IPS-15b (cell line): ENCODE data around the gene TMEM169.
"Not testable (repeated sequence)": the region's sequence is repeated elsewhere in the genome, so short reads cannot be mapped to it uniquely, and the experiment has no call there.

Experiments
- H3K27me3 ChIP-seq: one replicate; pipeline ENCODE4 v1.6.1; 2013; ENCODE audit warnings: low read length; ENCODE audit not compliant: control insufficient read depth, insufficient read depth
- H3K36me3 ChIP-seq: one replicate; pipeline ENCODE4 v1.6.1; 2013; ENCODE audit warnings: low read length; ENCODE audit not compliant: control insufficient read depth, insufficient read depth
- H3K4me1 ChIP-seq: one replicate; pipeline ENCODE4 v1.6.1; 2013; ENCODE audit warnings: mild to moderate bottlenecking, low read length; ENCODE audit not compliant: control insufficient read depth, insufficient read depth
- H3K4me3 ChIP-seq: one replicate; pipeline ENCODE4 v1.5.1; 2013; ENCODE audit warnings: low read depth, low read length
- H3K9ac ChIP-seq: one replicate; pipeline ENCODE4 v1.6.1; 2013; ENCODE audit warnings: low read depth, mild to moderate bottlenecking, low read length
- H3K9me3 ChIP-seq: one replicate; pipeline ENCODE4 v1.6.1; 2013; ENCODE audit warnings: mild to moderate bottlenecking, low read length; ENCODE audit not compliant: control insufficient read depth, insufficient read depth

TMEM169 gene

GRCh38 chr2:216074380-216074779 is 7.3 kb upstream of the TMEM169 start:
- no peaks in the 10 kb centered on the region for H3K4me1 ChIP-seq
- no peaks in the 10 kb centered on the region for H3K36me3 ChIP-seq
- H3K9ac ChIP-seq, result no peak overlapping the region
- no peak overlapping the region for H3K4me3 ChIP-seq
- H3K9me3 ChIP-seq, result no peaks in the 10 kb centered on the region
- no peaks in the 10 kb centered on the region for H3K27me3 ChIP-seq

GRCh38 chr2:216074794-216075193 is 6.9 kb upstream of the TMEM169 start:
- Histone ChIP-seq H3K4me3 (no peak overlapping the region), H3K9me3 (no peaks in the 10 kb centered on the region), H3K36me3 (no peaks in the 10 kb centered on the region), H3K4me1 (no peaks in the 10 kb centered on the region), H3K9ac (no peak overlapping the region), H3K27me3 (no peaks in the 10 kb centered on the region)

DNA sequence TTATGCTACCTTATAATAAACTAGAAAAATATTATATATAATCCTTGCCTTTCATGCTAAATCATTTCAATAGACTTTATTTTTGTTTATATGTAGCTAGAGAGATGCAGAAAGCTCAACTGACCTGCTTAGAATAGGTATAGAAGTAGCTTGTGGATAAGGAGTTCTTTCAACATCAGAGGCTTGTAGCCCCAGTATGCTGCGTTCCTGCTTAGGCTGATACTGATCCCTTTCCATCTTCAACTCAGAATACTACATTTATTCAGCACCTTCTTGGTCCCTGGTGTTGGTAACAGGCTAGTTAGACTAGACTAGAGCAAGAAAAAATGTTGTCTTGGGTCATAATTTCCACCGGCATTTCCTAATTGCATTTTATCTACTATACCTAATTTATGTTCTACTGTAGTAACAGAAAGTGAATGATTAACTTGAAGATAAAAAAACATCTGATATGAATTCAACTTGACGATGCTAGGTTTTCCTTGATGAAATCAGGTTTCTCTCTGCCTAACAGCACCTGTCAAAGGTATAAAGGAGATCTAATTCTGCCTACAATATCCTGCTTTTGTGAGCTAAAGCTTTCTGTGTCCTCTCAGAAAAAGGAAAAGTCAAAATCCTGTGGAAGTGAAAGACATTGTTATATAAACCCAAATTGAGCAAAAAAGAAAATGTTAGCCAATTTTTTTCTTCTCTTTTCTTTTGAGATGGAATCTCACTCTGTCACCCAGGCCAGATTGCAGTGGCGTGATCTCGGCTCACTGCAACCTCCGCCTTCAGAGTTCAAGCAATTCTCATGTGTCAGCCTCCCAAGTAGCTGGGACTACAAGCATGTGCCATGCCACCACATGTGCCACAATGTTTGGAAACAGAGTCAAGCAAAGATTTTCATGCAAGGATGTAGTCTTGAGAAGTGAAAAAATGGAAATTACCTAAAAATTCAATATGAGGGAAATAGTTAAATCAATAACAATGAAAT is 5.9 kb upstream of the TMEM169 start:
- Histone ChIP-seq H3K9ac (no peak overlapping the region), H3K4me1 (peaks cover 4% of the 10 kb centered on the region), H3K27me3 (no peaks in the 10 kb centered on the region), H3K9me3 (no peaks in the 10 kb centered on the region), H3K36me3 (no peaks in the 10 kb centered on the region), H3K4me3 (no peak overlapping the region)

DNA sequence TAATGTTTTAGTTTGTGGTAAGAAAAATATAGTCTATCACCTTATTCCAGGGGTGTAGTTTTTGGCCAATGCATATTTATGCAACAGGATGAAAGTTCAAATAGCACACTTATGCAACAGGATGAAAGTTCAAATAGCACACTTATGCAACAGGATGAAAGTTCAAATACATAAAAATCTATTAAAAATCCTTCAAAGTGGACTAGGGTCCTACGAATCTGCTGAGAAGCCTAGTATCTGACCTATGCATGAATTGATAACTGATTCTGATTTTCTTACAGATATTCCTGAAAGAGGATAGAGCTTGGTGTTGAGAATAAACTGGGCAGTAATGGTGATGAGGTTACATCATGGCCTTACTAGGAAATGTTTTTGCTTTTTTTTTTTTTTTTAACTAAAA is 2.9 kb upstream of the TMEM169 start:
- Histone ChIP-seq H3K4me3 (no peak overlapping the region), H3K36me3 (no peaks in the 10 kb centered on the region)

GRCh38 chr2:216080048-216080447 is 1.7 kb upstream of the TMEM169 start:
- not testable (repeated sequence) for H3K27me3 ChIP-seq, H3K9ac ChIP-seq, H3K9me3 ChIP-seq, H3K4me3 ChIP-seq, H3K36me3 ChIP-seq
- peaks cover 25% of the 10 kb centered on the region for H3K4me1 ChIP-seq

More for the DNA sequence above, 2.9 kb upstream of the TMEM169 start:
- peaks cover 19% of the 10 kb centered on the region for H3K4me1 ChIP-seq
- no peaks in the 10 kb centered on the region for H3K9me3 ChIP-seq
- H3K9ac ChIP-seq, result no peak overlapping the region
- H3K27me3 ChIP-seq, result peaks cover 3% of the 10 kb centered on the region

DNA sequence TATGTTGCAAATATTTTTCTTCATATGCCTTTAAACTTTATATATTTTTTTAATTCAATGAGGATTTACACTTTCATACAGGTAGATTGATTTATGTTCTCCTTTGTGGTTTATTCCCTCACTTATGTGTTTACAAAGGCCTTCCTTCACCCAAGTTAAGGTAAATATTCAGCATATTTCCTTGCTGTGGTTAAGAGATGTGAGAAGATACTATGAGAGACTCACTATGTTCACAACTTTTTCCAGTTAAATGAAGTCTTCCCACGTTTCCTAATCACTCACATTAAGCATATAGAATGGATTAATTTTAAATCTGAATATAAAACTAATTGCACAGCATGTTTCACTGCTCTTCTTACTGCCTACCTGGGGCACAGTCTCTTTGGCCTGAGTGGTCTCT is 707 bp upstream of the TMEM169 start:
- peak overlapping the region; percentile 74 for H3K4me3 ChIP-seq
- no peaks in the 10 kb centered on the region for H3K36me3 ChIP-seq
- H3K27me3 ChIP-seq, result peaks cover 3% of the 10 kb centered on the region
- H3K9me3 ChIP-seq, result no peaks in the 10 kb centered on the region
- H3K9ac ChIP-seq, result peak overlapping the region; percentile 76
- H3K4me1 ChIP-seq, result peaks cover 25% of the 10 kb centered on the region

- no peaks in the 10 kb centered on the region for H3K36me3 ChIP-seq
- H3K4me1 ChIP-seq, result peaks cover 25% of the 10 kb centered on the region
- H3K9ac ChIP-seq, result peak overlapping the region; percentile 82
- H3K4me3 ChIP-seq, result peak overlapping the region; percentile 74
- H3K9me3 ChIP-seq, result no peaks in the 10 kb centered on the region
- H3K27me3 ChIP-seq, result peaks cover 3% of the 10 kb centered on the region
Measured at GRCh38 chr2:216082117-216082711, 495 bp downstream of the TMEM169 start.

DNA sequence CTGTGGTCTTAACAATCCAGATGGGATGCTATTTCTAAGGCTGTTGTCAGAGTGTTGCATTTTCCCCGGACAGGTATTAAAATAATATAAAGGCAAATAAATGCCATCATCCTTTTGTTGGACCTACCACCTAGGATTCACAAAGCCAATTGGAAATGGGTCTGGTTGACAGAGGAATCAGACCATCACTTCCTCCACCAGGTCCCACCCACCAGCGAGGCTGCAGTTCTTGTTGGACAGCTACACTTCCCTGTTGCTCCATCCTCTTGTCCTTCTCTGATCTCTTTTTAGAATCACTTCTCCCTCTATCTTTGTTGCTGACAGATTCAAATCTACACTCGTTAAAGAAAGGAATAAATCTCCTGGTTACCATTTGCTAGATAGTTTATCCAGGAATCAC is 1.1 kb downstream of the TMEM169 start:
- Histone ChIP-seq H3K36me3 (no peaks in the 10 kb centered on the region), H3K4me1 (peaks cover 25% of the 10 kb centered on the region), H3K9me3 (no peaks in the 10 kb centered on the region), H3K27me3 (peaks cover 3% of the 10 kb centered on the region), H3K9ac (no peak overlapping the region), H3K4me3 (peak overlapping the region; percentile 74)

- H3K4me1 ChIP-seq, result peaks cover 25% of the 10 kb centered on the region
- no peak overlapping the region for H3K9ac ChIP-seq
- peaks cover 3% of the 10 kb centered on the region for H3K27me3 ChIP-seq
- no peak overlapping the region for H3K4me3 ChIP-seq
- no peaks in the 10 kb centered on the region for H3K36me3 ChIP-seq
- no peaks in the 10 kb centered on the region for H3K9me3 ChIP-seq
Measured at GRCh38 chr2:216083464-216084281, 2.0 kb downstream of the TMEM169 start.

DNA sequence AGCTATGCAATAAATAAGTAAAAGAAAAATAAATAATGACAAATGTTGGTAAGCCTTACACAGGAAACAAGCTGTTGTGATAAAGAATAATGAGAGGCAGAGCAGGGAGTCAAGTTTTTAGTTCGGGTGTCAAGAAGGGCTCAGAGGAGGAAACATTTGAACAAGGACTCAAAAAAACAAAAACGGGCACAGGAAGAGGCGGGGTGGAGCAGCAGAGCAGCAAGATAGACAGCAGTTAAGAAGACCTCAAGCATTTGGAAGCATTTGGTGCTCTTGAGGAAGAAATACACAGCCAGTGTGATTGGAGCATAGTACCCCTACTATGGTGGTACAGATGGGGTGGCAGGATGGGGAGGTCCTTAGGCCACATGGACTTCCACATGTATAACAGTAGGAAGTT is 2.8 kb downstream of the TMEM169 start:
- H3K4me1 ChIP-seq, result peaks cover 25% of the 10 kb centered on the region
- no peak overlapping the region for H3K9ac ChIP-seq
- no peaks in the 10 kb centered on the region for H3K36me3 ChIP-seq
- peaks cover 3% of the 10 kb centered on the region for H3K27me3 ChIP-seq
- no peaks in the 10 kb centered on the region for H3K9me3 ChIP-seq
- H3K4me3 ChIP-seq, result no peak overlapping the region

GRCh38 chr2:216086207-216086893 is 4.6 kb downstream of the TMEM169 start:
- Histone ChIP-seq H3K9ac (no peak overlapping the region), H3K4me1 (peaks cover 21% of the 10 kb centered on the region), H3K36me3 (no peaks in the 10 kb centered on the region), H3K9me3 (no peaks in the 10 kb centered on the region), H3K27me3 (peaks cover 3% of the 10 kb centered on the region), H3K4me3 (no peak overlapping the region)
